GM23338 (cell line): ENCODE data around the gene GPR158. TPM values are rescaled to one million over a fixed set of nuclear protein-coding genes. Genes with fewer than 3 reads are reported as not detected.

ENCODE experiments used
- ATAC-seq: fragments of 200-7000 bp; cut with Tn5 transposase; 3 replicates; pipeline ENCODE4 v1.9.1; 2020
- DNase-seq: peaks from one replicate; pipeline ENCODE4 v3.0.0-alpha.2; 2015; ENCODE audit warnings: low spot score
- H2AFZ ChIP-seq: fragments of 200-600 bp; sonication (generic); 2 replicates; pipeline ENCODE4 v1.8.0; 2016; ENCODE audit warnings: antibody characterized with exemption, mild to moderate bottlenecking, moderate library complexity
- H3F3A ChIP-seq: fragments of 200-600 bp; sonication (generic); replicated peaks from 2 replicates; pipeline ENCODE4 v1.8.0; 2017; ENCODE audit warnings: antibody characterized with exemption, mixed run types, low read depth
- H3K27ac ChIP-seq: fragments of 200-600 bp; sonication (generic); 2 replicates; pipeline ENCODE4 v1.6.1; 2016; ENCODE audit warnings: low read depth
- H3K27me3 ChIP-seq: fragments of 200-600 bp; sonication (generic); 2 replicates; pipeline ENCODE4 v1.8.0; 2016; ENCODE audit warnings: mild to moderate bottlenecking, mixed run types, moderate library complexity; ENCODE audit not compliant: insufficient read depth
- H3K36me3 ChIP-seq: fragments of 200-600 bp; sonication (generic); 2 replicates; pipeline ENCODE4 v1.8.0; 2016; ENCODE audit warnings: mild to moderate bottlenecking; ENCODE audit not compliant: insufficient read depth
- H3K4me1 ChIP-seq: fragments of 200-600 bp; sonication (generic); 2 replicates; pipeline ENCODE4 v1.8.0; 2016; ENCODE audit warnings: mild to moderate bottlenecking, moderate library complexity; ENCODE audit not compliant: insufficient read depth
- H3K4me2 ChIP-seq: fragments of 200-600 bp; sonication (generic); 2 replicates; pipeline ENCODE4 v1.7.1; 2017; ENCODE audit warnings: mixed run types
- H3K4me3 ChIP-seq: fragments of 200-600 bp; sonication (generic); 2 replicates; pipeline ENCODE4 v1.6.1; 2016; ENCODE audit warnings: mixed run types
- H3K79me2 ChIP-seq: fragments of 200-600 bp; sonication (generic); replicated peaks from 2 replicates; pipeline ENCODE4 v1.8.0; 2017; ENCODE audit warnings: mild to moderate bottlenecking; ENCODE audit not compliant: insufficient read depth
- H3K9me2 ChIP-seq: fragments of 200-600 bp; sonication (generic); 2 replicates; pipeline ENCODE4 v1.8.0; 2017; ENCODE audit not compliant: insufficient read depth
- H4K20me1 ChIP-seq: fragments of 200-600 bp; sonication (generic); replicated peaks from 2 replicates; pipeline ENCODE4 v1.8.0; 2017; ENCODE audit warnings: mild to moderate bottlenecking; ENCODE audit not compliant: insufficient read depth
- H3K27ac Mint-ChIP-seq: 2 replicates; pipeline ENCODE4 v1.8.0; 2020; ENCODE audit warnings: inconsistent platforms, mild to moderate bottlenecking, moderate library complexity, mixed read lengths
- H3K27me3 Mint-ChIP-seq: 3 replicates; pipeline ENCODE4 v1.8.0; 2022; ENCODE audit warnings: low read depth, mild to moderate bottlenecking, moderate library complexity, mixed read lengths, inconsistent platforms; ENCODE audit not compliant: insufficient read depth, poor library complexity
- H3K36me3 Mint-ChIP-seq: 3 replicates; pipeline ENCODE4 v1.8.0; 2021; ENCODE audit warnings: low read depth, mild to moderate bottlenecking, inconsistent platforms, moderate library complexity, mixed read lengths
- H3K4me1 Mint-ChIP-seq: 3 replicates; pipeline ENCODE4 v1.8.0; 2020; ENCODE audit warnings: mild to moderate bottlenecking, inconsistent platforms, mixed read lengths
- H3K4me3 Mint-ChIP-seq: 3 replicates; pipeline ENCODE4 v1.8.0; 2021; ENCODE audit warnings: moderate library complexity, mild to moderate bottlenecking, inconsistent platforms, mixed read lengths
- H3K9me3 Mint-ChIP-seq: 3 replicates; pipeline ENCODE4 v1.8.0; 2020; ENCODE audit warnings: moderate library complexity, mild to moderate bottlenecking, inconsistent platforms, mixed read lengths
- ETS1 ChIP-seq: IDR thresholded peaks from 2 replicates; pipeline ENCODE4 v1.6.1; 2016; ENCODE audit warnings: antibody characterized with exemption
- EZH2phosphoT487 ChIP-seq: fragments of 200-600 bp; sonication (generic); IDR thresholded peaks from one replicate; pipeline ENCODE4 v1.8.1; 2018; ENCODE audit warnings: antibody characterized with exemption; ENCODE audit not compliant: unreplicated experiment
- JUNB ChIP-seq: IDR thresholded peaks from one replicate; pipeline ENCODE4 v1.6.1; 2016; ENCODE audit warnings: antibody characterized with exemption; ENCODE audit not compliant: unreplicated experiment
- POLR2AphosphoS5 ChIP-seq: IDR thresholded peaks from 2 replicates; pipeline ENCODE4 v1.6.1; 2016; ENCODE audit warnings: antibody characterized with exemption, low read depth
- REST ChIP-seq: IDR thresholded peaks from one replicate; pipeline ENCODE4 v1.6.1; 2018; ENCODE audit warnings: antibody characterized with exemption; ENCODE audit not compliant: unreplicated experiment
- ZNF462 ChIP-seq: fragments of 250-450 bp; sonication (Bioruptor Pico); IDR thresholded peaks from 2 replicates; pipeline ENCODE4 v1.5.0; 2020; ENCODE audit warnings: mild to moderate bottlenecking, moderate library complexity
- polyA plus RNA-seq: library from polyadenylated mRNA; unstranded; fragments of >200 nt; fragmentation: Nextera tagmentation; extraction: Ambion mirVana; gene quantifications from 2 replicates; pipeline ENCODE4 v1.2.1, GENCODE V29; 2016
- total RNA-seq: library from RNA; depleted of rRNA; stranded (reverse); fragments of >200 nt; shearing (Covaris generic); gene quantifications from 2 replicates; pipeline ENCODE4 v1.2.3, GENCODE V29; 2014

Gene GPR158
- total and polyA plus RNA-seq, 2 experiments from 2014 or later: 0.13 to 1.5 TPM

- H3K4me3 Mint-ChIP-seq: no peak overlapping the region
- no peaks in the 10 kb centered on the region for H3F3A ChIP-seq
- H3K9me2 ChIP-seq: 0 out of 2 replicates have a peak, but pooled peaks cover 4% of the 10 kb centered on the region
- no peak for ATAC-seq
- peaks cover 3% of the 10 kb centered on the region; the same call in 1 of the 3 replicates for H3K4me1 Mint-ChIP-seq
- no peaks in the 10 kb centered on the region for H4K20me1 ChIP-seq
- H3K36me3 ChIP-seq: no peaks in the 10 kb centered on the region
- no peak overlapping the region for H3K27ac Mint-ChIP-seq
- H3K27ac ChIP-seq: no peak overlapping the region
- TF ChIP-seq REST (no peak), POLR2AphosphoS5 (no peak), ZNF462 (CRISPR knock-in tag) (no peak), EZH2phosphoT487 (no peak), JUNB (no peak), ETS1 (no peak)
- no peaks in the 10 kb centered on the region for H3K79me2 ChIP-seq
- no peak overlapping the region for H3K4me3 ChIP-seq
- no peaks in the 10 kb centered on the region for H3K9me3 Mint-ChIP-seq
- H3K27me3 Mint-ChIP-seq: no peaks in the 10 kb centered on the region
- no peaks in the 10 kb centered on the region for H3K36me3 Mint-ChIP-seq
- H3K27me3 ChIP-seq: no peaks in the 10 kb centered on the region
- no peak overlapping the region for H2AFZ ChIP-seq
- DNase-seq: no peak
- H3K4me1 ChIP-seq: peaks cover 6% of the 10 kb centered on the region; the same call in 1 of the 2 replicates
- H3K4me2 ChIP-seq: no peak overlapping the region
These were observed 361.2 kb downstream of the GPR158 start for GRCh38 chr10:25536027-25536426.
